ENCODE results near the gene EIF5AL1. TPM values are rescaled to one million over a fixed set of nuclear protein-coding genes. Genes with fewer than 3 reads are reported as not detected.
A peak's percentile ranks its signal among the peaks of the same experiment; 100 is the strongest.
"Not testable (repeated sequence)": the region's sequence is repeated elsewhere in the genome, so short reads cannot be mapped to it uniquely, and the experiment has no call there.

The EIF5AL1 gene
- total RNA-seq, 1 donor from 2014 or later: 0.14 TPM

- no peak for DNase-seq (ENCODE audit: low spot score)
Measured at GRCh38 chr10:79487296-79488194, 24.8 kb upstream of the EIF5AL1 start.

GRCh38 chr10:79488336-79488735 lies 24.0 kb upstream of the EIF5AL1 start:
- peak; percentile 64 for DNase-seq (ENCODE audit: low spot score)

- no peak for DNase-seq (ENCODE audit: low spot score)
Measured at GRCh38 chr10:79488870-79489269, 23.5 kb upstream of the EIF5AL1 start.

- DNase-seq (ENCODE audit: low spot score): no peak
Measured at GRCh38 chr10:79490400-79491142, 21.8 kb upstream of the EIF5AL1 start.

- no peak for DNase-seq (ENCODE audit: low spot score)
Measured at GRCh38 chr10:79491143-79491835, 21.0 kb upstream of the EIF5AL1 start.

GRCh38 chr10:79492256-79492655 lies 20.1 kb upstream of the EIF5AL1 start:
- DNase-seq (ENCODE audit: low spot score): no peak

- DNase-seq (ENCODE audit: low spot score): no peak
Measured at GRCh38 chr10:79492839-79493238, 19.5 kb upstream of the EIF5AL1 start.

- DNase-seq (ENCODE audit: low spot score): no peak
Measured at GRCh38 chr10:79493806-79494205, 18.5 kb upstream of the EIF5AL1 start.

- no peak for DNase-seq (ENCODE audit: low spot score)
Measured at GRCh38 chr10:79494871-79495705, 17.2 kb upstream of the EIF5AL1 start.

GRCh38 chr10:79495791-79496190 lies 16.5 kb upstream of the EIF5AL1 start:
- DNase-seq (ENCODE audit: low spot score): no peak

- no peak for DNase-seq (ENCODE audit: low spot score)
Measured at GRCh38 chr10:79496896-79497295, 15.4 kb upstream of the EIF5AL1 start.

- no peak for DNase-seq (ENCODE audit: low spot score)
Measured at GRCh38 chr10:79498291-79498829, 14.0 kb upstream of the EIF5AL1 start.

- DNase-seq (ENCODE audit: low spot score): no peak
Measured at GRCh38 chr10:79502561-79503309, 9.6 kb upstream of the EIF5AL1 start.

GRCh38 chr10:79503787-79504186 lies 8.5 kb upstream of the EIF5AL1 start:
- not testable (repeated sequence) for DNase-seq (ENCODE audit: low spot score)

- DNase-seq (ENCODE audit: low spot score): not testable (repeated sequence)
Measured at GRCh38 chr10:79504483-79504882, 7.8 kb upstream of the EIF5AL1 start.

- DNase-seq (ENCODE audit: low spot score): not testable (repeated sequence)
Measured at GRCh38 chr10:79505328-79505727, 7.0 kb upstream of the EIF5AL1 start.

- DNase-seq (ENCODE audit: low spot score): no peak
Measured at GRCh38 chr10:79505829-79506228, 6.5 kb upstream of the EIF5AL1 start.

- no peak for DNase-seq (ENCODE audit: low spot score)
Measured at GRCh38 chr10:79507440-79508167, 4.7 kb upstream of the EIF5AL1 start.

- not testable (repeated sequence) for DNase-seq (ENCODE audit: low spot score)
Measured at GRCh38 chr10:79508245-79508644, 4.1 kb upstream of the EIF5AL1 start.
